GM21423 (cell line): ENCODE results near the gene MZB1.
"Not testable (repeated sequence)": the region's sequence is repeated elsewhere in the genome, so short reads cannot be mapped to it uniquely, and the experiment has no call there.

Experiments used
- ATAC-seq: cut with Tn5 transposase; IDR thresholded peaks from one replicate; pipeline ENCODE4 v1.9.1; 2021; ENCODE audit warnings: mild to moderate bottlenecking, moderate library complexity; ENCODE audit not compliant: unreplicated experiment

MZB1 gene

GRCh38 chr5:139410993-139411828, 21.5 kb upstream of the MZB1 start:
- no peak for ATAC-seq

DNA sequence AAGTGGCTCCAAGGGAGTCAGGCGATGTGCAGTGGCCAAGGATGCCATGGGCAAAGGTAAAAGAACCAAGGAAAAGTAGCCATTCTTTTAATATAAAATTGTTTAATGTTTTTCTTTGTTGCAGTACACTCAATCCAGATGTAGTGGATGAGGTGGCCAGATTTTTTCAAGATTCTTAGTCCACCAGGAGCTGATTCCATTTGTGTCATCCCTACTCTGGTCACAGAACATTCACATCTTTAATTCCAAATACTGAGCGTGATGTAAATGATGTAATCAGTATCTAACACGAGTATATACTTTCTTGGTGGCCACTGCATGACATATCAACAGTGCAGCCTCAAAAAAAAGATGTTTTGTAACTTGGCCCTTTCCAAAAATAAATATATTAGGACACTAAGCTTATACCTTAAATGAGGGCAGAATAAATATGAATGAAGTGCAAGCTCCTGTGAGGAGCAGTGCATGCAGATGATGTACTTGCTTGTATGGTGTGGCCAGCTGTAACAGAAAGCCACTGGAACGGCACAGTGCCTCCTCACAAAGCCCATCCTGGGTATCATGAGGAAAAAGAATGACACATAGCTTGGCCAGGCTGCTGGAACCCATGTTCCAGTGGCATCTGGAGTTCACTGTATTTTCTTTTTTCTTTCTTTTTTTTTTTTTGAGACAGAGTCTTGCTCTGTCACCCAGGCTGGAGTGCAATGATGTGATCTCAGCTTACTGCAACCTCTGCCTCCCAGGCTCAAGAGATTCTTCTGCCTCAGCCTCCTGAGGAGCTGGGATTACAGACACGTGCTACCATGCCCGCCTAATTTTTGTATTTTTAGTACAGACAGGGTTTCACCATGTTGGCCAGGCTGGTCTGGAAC, 20.6 kb upstream of the MZB1 start:
- ATAC-seq, result no peak

- ATAC-seq, result not testable (repeated sequence)
Measured at GRCh38 chr5:139409116-139409515, 19.4 kb upstream of the MZB1 start.

DNA sequence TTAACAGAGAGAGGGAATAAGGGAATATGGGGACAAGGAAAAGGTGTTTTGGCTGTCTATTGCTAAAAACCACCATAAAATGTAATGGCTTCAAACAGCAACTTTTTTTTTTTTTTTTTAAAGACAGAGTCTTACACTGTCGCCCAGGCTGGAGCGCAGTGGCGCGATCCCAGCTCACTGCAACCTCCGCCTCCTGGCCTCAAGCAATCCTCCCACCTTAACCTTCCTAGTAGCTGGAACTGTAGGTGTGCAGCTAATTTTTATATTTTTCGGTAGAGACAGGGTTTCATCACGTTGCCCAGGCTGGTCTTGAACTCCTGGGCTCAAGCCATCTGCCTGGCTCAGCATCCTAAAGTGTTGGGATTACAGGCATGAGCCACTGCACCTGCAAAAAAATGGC, 18.5 kb upstream of the MZB1 start:
- no peak for ATAC-seq

GRCh38 chr5:139407517-139407916, 17.8 kb upstream of the MZB1 start:
- no peak for ATAC-seq

- ATAC-seq, result no peak
Measured at GRCh38 chr5:139406963-139407362, 17.2 kb upstream of the MZB1 start.

DNA sequence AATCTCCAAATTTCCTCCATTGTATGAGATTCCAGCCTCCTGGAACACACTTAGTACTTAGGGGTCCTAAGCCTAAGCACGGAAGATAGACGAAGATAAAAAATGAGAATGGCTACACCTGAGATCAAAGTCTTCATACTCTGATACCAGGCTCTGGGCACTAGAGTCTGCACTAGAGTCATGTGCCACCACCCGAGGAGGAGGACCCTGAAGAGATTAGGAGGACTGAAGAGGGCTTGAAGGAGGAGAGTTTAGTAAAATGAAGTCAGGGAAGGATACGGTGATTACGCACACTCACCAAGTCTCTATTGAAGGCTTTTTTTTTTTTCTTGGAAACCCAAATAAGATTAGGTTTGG, 14.7 kb upstream of the MZB1 start:
- no peak for ATAC-seq

DNA sequence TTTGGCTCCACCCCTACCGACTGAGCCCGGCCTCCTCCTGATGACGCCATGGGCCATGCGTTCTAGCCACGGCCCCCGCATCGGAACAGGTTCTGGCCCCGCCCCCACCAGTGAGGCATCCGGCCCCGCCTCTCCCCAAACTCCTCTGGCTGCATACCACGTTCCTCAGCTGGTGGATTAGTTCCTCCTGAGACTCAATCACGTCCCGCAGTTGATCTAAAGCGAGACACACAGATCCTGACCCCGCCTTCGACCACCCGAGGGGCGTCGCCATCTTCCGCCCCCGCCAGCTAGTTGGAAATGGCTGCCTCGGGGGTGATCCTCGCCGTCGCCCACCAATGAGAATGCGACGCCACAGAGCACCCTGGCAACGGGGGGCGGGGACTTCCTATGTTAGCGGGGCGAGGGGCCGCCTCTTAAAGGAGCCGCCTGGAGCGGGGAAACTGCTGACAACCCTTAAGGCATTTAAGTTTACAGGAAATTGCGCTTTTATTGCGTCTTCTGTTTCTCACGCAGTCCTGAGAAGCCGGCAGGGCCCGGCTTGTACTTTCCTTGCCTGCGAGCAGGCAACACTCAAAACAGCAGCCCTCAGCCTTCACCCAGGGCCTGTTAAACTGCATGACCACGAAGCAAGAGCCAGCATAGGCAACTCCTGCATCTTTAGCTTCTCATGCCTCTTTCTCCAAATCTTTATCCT, 14.2 kb upstream of the MZB1 start, which contains the start of gene SPATA24:
Gene SPATA24 (minus strand): TSS at position 303 of the 697 bp plus-strand sequence. CDS start 29 bp downstream, at position 274.
- peak; percentile 79 for ATAC-seq

- no peak for ATAC-seq
Measured at GRCh38 chr5:139403418-139403786, 13.7 kb upstream of the MZB1 start.

- ATAC-seq, result no peak
Measured at GRCh38 chr5:139402561-139403158, 12.9 kb upstream of the MZB1 start.

DNA sequence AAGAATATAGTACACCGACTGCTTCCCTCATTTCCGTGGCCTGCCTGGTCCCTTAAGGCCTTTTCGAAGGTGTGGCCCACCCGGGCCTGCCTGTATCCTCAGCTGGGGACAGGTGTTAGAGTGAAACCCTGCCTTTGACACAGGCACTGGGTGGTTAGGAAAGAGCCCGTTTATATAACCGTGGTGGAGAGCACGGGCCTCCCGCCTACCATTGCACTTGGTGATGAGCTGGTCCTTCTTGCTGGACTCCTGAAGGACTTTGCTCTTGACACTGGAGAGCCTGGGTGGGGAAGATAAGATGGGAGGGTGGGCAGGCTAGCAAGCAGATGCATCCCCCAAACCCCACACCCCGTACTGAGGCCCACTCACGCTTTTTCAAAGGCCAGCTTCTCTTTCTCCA, 11.8 kb upstream of the MZB1 start:
- ATAC-seq, result no peak

DNA sequence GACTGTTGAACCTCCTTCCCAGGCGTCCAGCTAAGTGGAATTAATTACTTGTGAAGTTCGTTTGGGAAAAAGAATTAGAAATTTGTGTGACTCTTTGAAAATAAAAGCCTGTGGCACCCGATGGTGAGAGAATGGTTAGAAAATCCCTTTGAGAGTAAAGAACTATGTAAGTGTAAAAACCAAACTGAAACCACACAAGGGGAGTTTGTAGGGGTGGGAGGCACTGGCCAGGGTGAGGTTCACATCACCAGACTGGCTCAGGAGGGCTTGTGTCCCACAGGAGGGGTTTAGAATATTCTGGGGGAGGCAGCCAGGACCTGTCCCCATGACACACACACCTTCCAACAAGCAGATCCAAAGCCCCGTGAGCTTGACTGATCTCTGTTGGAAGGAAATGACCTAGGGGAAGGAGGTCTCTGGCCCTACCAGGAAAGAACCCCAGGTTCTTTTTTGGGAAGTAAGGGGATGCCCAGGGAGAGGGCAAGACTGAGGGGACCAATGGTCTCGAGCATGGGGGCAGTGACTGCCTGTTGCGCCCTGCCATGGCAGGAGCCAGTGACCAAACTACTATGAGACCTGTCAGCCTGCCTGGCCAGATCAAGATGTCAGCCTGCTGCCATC, 9.9 kb upstream of the MZB1 start:
- no peak for ATAC-seq

DNA sequence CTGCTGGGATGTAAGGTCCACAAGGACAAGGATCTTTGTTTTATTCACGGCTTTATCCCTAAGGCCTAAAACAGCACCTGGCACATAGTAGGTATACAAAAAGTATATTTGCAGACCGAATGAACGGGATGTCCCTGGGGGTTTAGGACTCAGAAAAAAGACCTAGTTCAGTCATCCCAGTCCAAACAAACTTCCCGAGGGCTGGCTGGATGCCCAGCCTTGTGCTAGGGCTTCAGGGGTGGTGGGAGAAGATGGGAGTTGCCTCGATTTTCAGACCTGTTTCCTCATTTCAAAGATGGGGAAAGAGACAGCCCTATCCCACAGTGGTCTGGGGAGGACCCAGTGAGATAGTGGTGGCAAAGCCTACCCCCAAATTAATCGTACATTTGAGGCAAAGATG, 8.2 kb upstream of the MZB1 start:
- no peak for ATAC-seq

GRCh38 chr5:139396691-139397090, 7.0 kb upstream of the MZB1 start:
- ATAC-seq, result no peak

- no peak for ATAC-seq
Measured at GRCh38 chr5:139395844-139396640, 6.3 kb upstream of the MZB1 start.

DNA sequence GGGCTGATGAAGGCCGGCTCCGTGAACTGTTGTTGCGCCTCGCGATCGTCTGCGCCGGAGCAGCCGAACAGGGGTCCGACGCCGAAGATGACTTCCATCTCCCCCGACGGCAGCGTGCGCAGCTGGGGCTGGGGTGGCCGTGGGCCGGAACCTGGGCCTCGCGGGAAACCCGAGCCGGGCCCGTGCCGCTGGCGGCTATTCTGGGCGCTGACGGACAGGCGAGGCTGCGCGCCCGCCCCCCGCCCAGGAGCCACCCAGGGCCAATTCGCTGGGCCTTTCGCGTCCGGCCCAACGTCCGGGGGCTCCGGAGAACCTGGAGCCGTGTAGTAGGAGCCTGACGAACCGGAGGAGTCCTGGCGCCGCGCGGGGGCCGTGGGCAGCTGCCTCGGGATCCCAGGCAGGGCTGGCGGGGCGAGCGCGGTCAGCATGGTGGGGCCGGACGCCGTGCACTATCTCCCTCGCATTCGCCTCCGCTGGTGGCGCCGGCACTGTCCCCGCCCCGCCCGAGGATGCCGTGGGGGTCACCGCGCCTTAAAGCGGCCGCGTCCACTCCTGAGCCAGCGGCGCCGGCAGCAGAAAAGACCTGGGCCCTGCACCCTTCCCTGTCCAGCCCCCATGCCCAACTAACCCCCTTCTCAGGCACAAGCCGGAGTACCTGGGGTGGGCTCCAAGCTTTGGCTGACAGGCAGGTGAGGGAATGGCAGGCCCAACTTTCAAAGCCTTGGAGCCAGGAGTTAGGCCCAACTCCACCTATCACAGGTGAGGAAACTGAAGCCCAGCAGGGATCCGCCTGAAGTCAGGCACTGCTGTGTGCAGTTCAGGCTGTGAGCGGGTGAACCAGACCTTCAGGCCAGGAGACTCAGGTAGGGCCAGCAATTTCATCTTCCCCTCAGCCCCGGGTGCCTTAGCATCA, 5.2 kb upstream of the MZB1 start, which contains the start of gene PROB1:
Gene PROB1 (minus strand): TSS at position 451 of the 913 bp plus-strand sequence. CDS start 23 bp downstream, at position 428.
- ATAC-seq, result no peak

- no peak for ATAC-seq
Measured at GRCh38 chr5:139394123-139394653, 4.5 kb upstream of the MZB1 start.

DNA sequence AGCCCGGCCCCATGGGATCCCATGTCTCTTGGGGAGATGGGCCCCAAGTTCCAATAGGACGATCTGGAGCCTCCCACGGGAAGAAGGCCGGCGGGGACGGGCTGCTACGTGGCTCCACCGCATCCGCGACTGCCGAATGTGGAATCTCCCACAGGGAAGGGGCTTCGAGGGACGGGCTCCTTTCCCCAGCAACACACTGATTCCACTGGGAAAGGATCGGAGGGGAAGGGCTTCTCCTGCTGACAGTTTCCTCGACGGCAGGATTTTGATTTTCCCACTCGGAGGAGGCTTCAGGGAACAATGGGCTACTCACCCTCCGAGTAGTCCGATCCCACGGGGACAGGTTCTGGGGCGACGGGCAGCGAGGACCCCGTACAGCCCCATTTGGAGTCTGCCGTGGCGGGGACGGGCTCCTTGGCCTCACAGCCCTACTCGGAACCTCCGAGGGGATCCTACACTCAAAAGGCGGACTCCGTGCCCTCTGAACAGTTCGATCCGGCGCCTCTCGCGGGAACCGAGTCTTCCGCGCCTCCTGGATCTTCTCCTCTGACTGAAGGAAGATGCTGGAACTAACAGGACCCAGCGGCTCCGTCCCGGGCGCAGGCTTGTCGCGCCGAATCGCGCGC, 3.9 kb upstream of the MZB1 start:
- no peak for ATAC-seq
